K562 (cell line): ENCODE results near the gene KRTAP12-2. TPM values are rescaled to one million over a fixed set of nuclear protein-coding genes. Genes with fewer than 3 reads are reported as not detected.
"Not testable (repeated sequence)": the region's sequence is repeated elsewhere in the genome, so short reads cannot be mapped to it uniquely, and the experiment has no call there.

Experiments
- ATAC-seq: fragments of 200-7000 bp; cut with Tn5 transposase; 3 replicates; pipeline ENCODE4 v1.9.1; 2020; ENCODE audit warnings: moderate library complexity
- BruUV-seq: library from RNA; stranded (reverse); fragments of 400-500 nt; replicated peaks from 2 replicates; lab custom pipeline; 2021; lab: Mats Ljungman, UMichigan
- CTCF ChIA-PET: fragments of 300-600 bp; formaldehyde crosslinking; extraction: SDS; loops from one replicate; lab custom pipeline; 2021; ENCODE audit warnings: low intra/inter-chr PET ratio; lab: Yijun Ruan, JAX
- POLR2A ChIA-PET: fragments of 300-600, 350-650 bp; sonication (Branson Sonifier 250); formaldehyde crosslinking; extraction: SDS; loops from one replicate; lab custom pipeline; 2021; ENCODE audit warnings: antibody characterized with exemption, inconsistent platforms; lab: Yijun Ruan, JAX
- DNase-seq, 4 experiments: peaks; one replicate each; pipeline versions ENCODE4 v3.0.0 to v3.0.0-alpha.2; 2011 to 2018; ENCODE audit warnings: low spot score in 3 of 4, mixed read lengths in 3 of 4; ENCODE audit errors: extremely low read depth in 1 of 4
- FAIRE-seq: peaks from 2 replicates; lab custom pipeline; 2011; peaks lifted over from hg19 to GRCh38; lab: Jason Lieb, UNC
- H2AFZ ChIP-seq: 2 replicates; pipeline ENCODE4 v1.6.0; 2011; ENCODE audit warnings: low read depth, low read length, control low read depth, inconsistent platforms
- H3K27ac ChIP-seq: fragments of 200-600 bp; 3 replicates; pipeline ENCODE4 v1.8.0; 2011; ENCODE audit warnings: low read depth, mild to moderate bottlenecking, control low read depth, inconsistent platforms, low read length, moderate library complexity, mixed read lengths; ENCODE audit errors: extremely low read depth
- H3K27me3 ChIP-seq, 2 experiments: fragments of 300-600 bp in 1 of 2; 2 replicates in 1 of 2; 3 replicates in 1 of 2; pipeline versions ENCODE4 v1.6.0 to v1.8.0; 2011; ENCODE audit warnings: inconsistent platforms in 2 of 2, low read length in 2 of 2, mild to moderate bottlenecking in 1 of 2, mixed read lengths in 1 of 2, moderate library complexity in 1 of 2; ENCODE audit not compliant: control insufficient read depth in 2 of 2, insufficient read depth in 2 of 2
- H3K36me3 ChIP-seq: fragments of 300-600 bp; 3 replicates; pipeline ENCODE4 v1.8.0; 2011; ENCODE audit warnings: mild to moderate bottlenecking, low read length, inconsistent platforms; ENCODE audit not compliant: control insufficient read depth, insufficient read depth
- H3K4me1 ChIP-seq, 2 experiments: fragments of 200-600 bp in 1 of 2; replicated peaks in 1 of 2; 2 replicates in 1 of 2; 3 replicates in 1 of 2; pipeline versions ENCODE4 v1.5.1 to v1.8.0; 2011; ENCODE audit warnings: inconsistent platforms in 2 of 2, low read length in 2 of 2, mild to moderate bottlenecking in 1 of 2, mixed read lengths in 1 of 2, moderate library complexity in 1 of 2; ENCODE audit not compliant: control insufficient read depth in 2 of 2, insufficient read depth in 2 of 2
- H3K4me2 ChIP-seq: 2 replicates; pipeline ENCODE4 v1.6.1; 2011; ENCODE audit warnings: low read length, control low read depth, inconsistent platforms, mixed read lengths; ENCODE audit not compliant: insufficient read depth
- H3K4me3 ChIP-seq: fragments of 200-600 bp; sonication (generic), shearing (Covaris generic); 2 replicates; pipeline ENCODE4 v1.5.1; 2016; ENCODE audit warnings: control low read depth, inconsistent platforms
- H3K79me2 ChIP-seq: fragments of 200-600 bp; 3 replicates; pipeline ENCODE4 v1.8.0; 2011; ENCODE audit warnings: low read length, inconsistent platforms; ENCODE audit not compliant: control insufficient read depth, insufficient read depth
- H3K9ac ChIP-seq, 2 experiments: 2 replicates each; pipeline versions ENCODE4 v1.6.0 to v1.6.1; 2011; ENCODE audit warnings: low read depth in 2 of 2, low read length in 2 of 2, control low read depth in 1 of 2, inconsistent platforms in 1 of 2, mild to moderate bottlenecking in 1 of 2, mixed read lengths in 1 of 2; ENCODE audit not compliant: insufficient read depth in 1 of 2
- H3K9me1 ChIP-seq: one replicate; pipeline ENCODE4 v1.6.0; 2011; ENCODE audit warnings: inconsistent platforms, mild to moderate bottlenecking, low read length, moderate library complexity; ENCODE audit not compliant: control insufficient read depth, insufficient read depth
- H3K9me3 ChIP-seq: replicated peaks from 2 replicates; pipeline ENCODE4 v1.5.1; 2011; ENCODE audit warnings: low read depth, low read length, inconsistent platforms; ENCODE audit not compliant: control insufficient read depth, insufficient read depth
- H4K20me1 ChIP-seq: replicated peaks from 2 replicates; pipeline ENCODE4 v1.6.1; 2011; ENCODE audit warnings: low read length, inconsistent platforms, mixed read lengths; ENCODE audit not compliant: control insufficient read depth, insufficient read depth
- ELF4 ChIP-seq: fragments of 450-650 bp; formaldehyde crosslinking; IDR thresholded peaks from 2 replicates; pipeline ENCODE4 v1.4.0; 2022; ENCODE audit warnings: missing genetic modification characterization
- EZH2 ChIP-seq: IDR thresholded peaks from 2 replicates; pipeline ENCODE4 v1.6.1; 2012; ENCODE audit warnings: low read depth, mild to moderate bottlenecking, inconsistent platforms, low read length, borderline replicate concordance
- MIER1 ChIP-seq: fragments of 450-650 bp; IDR thresholded peaks from 2 replicates; pipeline ENCODE4 v1.6.1; 2016; ENCODE audit warnings: antibody characterized with exemption, mild to moderate bottlenecking, low read depth
- NCOA6 ChIP-seq: fragments of 450-650 bp; IDR thresholded peaks from 2 replicates; pipeline ENCODE4 v1.6.1; 2017; ENCODE audit warnings: mild to moderate bottlenecking
- TAF9B ChIP-seq: fragments of 450-650 bp; IDR thresholded peaks from 2 replicates; pipeline ENCODE4 v1.6.1; 2018; ENCODE audit warnings: mild to moderate bottlenecking; ENCODE audit not compliant: partially characterized antibody
- U2AF1 ChIP-seq: fragments of 200-400 bp; formaldehyde crosslinking; optimal IDR thresholded peaks from 2 replicates; pipeline ENCODE3; 2017; ENCODE audit warnings: mild to moderate bottlenecking, low read depth, low read length, moderate library complexity
- ZKSCAN1 ChIP-seq: fragments of 150-350 bp; IDR thresholded peaks from 2 replicates; pipeline ENCODE4 v1.6.1; 2016; ENCODE audit warnings: low read depth, low read length
- ZNF444 ChIP-seq: fragments of 250-450 bp; sonication (Bioruptor Pico); IDR thresholded peaks from 2 replicates; pipeline ENCODE4 v1.4.0; 2020; ENCODE audit warnings: mild to moderate bottlenecking, moderate library complexity
- ZNF507 ChIP-seq: conservative IDR thresholded peaks from 2 replicates; pipeline ENCODE4 v1.6.1; 2017; ENCODE audit warnings: missing genetic modification characterization, missing compliant biosample characterization
- ZNF766 ChIP-seq: fragments of 200-800 bp; sonication (Bioruptor generic); conservative IDR thresholded peaks from 2 replicates; pipeline ENCODE4 v1.6.1; 2016; ENCODE audit warnings: missing genetic modification characterization, missing compliant biosample characterization
- WGBS: fragments of 100-300 bp; shearing (Covaris generic); methylation state at CpG from one replicate; pipeline ENCODE4 v1.1.6; 2016; ENCODE audit warnings: low coverage, mixed read lengths; ENCODE audit not compliant: insufficient coverage; ENCODE audit errors: missing lambda C conversion rate; 5-methylcytosine and 5-hydroxymethylcytosine counted together
- in situ Hi-C: fragments of 300-500 bp; cut with MboI; formaldehyde crosslinking; loops from 4 replicates; pipeline ENCODE4 v1.15.0; 2018; ENCODE audit warnings: inconsistent platforms, mixed read lengths
- intact Hi-C: fragments of 100-400 bp; cut with micrococcal nuclease; formaldehyde crosslinking; loops from 2 replicates; pipeline ENCODE4 v1.14.2; 2022
- polyA plus RNA-seq, 8 experiments: library from polyadenylated mRNA; depleted of rRNA in 4 of 8; stranded (reverse) in 5 of 8; unstranded in 3 of 8; fragments of >200 nt; fragmentation: Nextera tagmentation in 2 of 8; fragmentation: Illumina TruSeq in 1 of 8; extraction: Ambion mirVana in 2 of 8; extraction: Trizol in 1 of 8; gene quantifications; 2 replicates each; pipeline versions ENCODE4 v1.2.1 to v1.2.3, GENCODE V29; 2011 to 2014; ENCODE audit warnings: inconsistent platforms in 1 of 8, missing spikeins in 1 of 8
- total RNA-seq, 7 experiments: library from RNA; depleted of rRNA in 6 of 7; stranded (reverse); fragments of >200 nt in 6 of 7; fragmentation: Illumina TruSeq in 2 of 7; extraction: Trizol in 2 of 7; gene quantifications; 2 replicates each; pipeline versions ENCODE4 v1.2.1 to v1.2.3, GENCODE V29; 2011 to 2021; ENCODE audit warnings: low replicate concordance in 1 of 7
- TF ChIP-seq, protein P1 (sequence below): fragments of 450-650 bp; formaldehyde crosslinking; IDR thresholded peaks from 2 replicates; pipeline ENCODE4 v1.4.0; 2022; ENCODE audit warnings: missing genetic modification characterization
- TF ChIP-seq, protein P2 (sequence below): sonication (generic); formaldehyde crosslinking; IDR thresholded peaks from 2 replicates; pipeline ENCODE4 v1.8.1; 2023; ENCODE audit warnings: mild to moderate bottlenecking, missing genetic modification reagents, moderate library complexity

Gene KRTAP12-2
- total and polyA plus RNA-seq, 9 of the 15 experiments (the other 6 are each of a cell fraction or from before 2014, with no cell fraction given), result not detected

DNA sequence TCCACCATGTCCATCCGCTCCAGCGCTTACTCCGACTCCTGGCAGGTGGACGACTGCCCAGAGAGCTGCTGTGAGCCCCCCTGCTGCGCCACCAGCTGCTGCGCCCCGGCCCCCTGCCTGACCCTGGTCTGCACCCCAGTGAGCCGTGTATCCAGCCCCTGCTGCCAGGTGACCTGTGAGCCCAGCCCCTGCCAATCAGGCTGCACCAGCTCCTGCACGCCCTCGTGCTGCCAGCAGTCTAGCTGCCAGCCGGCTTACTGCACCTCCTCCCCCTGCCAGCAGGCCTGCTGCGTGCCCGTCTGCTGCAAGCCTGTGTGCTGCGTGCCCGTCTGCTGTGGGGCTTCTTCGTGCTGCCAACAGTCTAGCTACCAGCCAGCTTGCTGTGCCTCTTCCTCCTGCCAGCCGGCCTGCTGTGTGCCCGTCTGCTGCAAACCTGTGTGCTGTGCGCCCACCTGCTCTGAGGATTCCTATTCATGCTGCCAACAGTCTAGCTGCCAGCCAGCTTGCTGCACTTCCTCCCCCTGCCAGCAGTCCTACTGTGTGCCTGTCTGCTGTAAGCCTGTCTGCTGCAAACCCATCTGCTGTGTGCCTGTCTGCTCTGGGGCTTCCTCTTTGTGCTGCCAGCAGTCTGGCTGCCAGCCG lies 39.4 kb downstream of the KRTAP12-2 start:
- WGBS, result 3% methylated on average over 20 of the region's 20 CpGs
- DNase-seq, intact Hi-C loops, H2AFZ ChIP-seq, H3K4me1 ChIP-seq, H3K9ac ChIP-seq, POLR2A ChIA-PET, H3K9me3 ChIP-seq, ATAC-seq, H4K20me1 ChIP-seq, H3K4me2 ChIP-seq, H3K36me3 ChIP-seq, H3K79me2 ChIP-seq, H3K27me3 ChIP-seq, H3K27ac ChIP-seq, in situ Hi-C loops, FAIRE-seq, H3K4me3 ChIP-seq, CTCF ChIA-PET, BruUV-seq, H3K9me1 ChIP-seq: not testable (repeated sequence)
- 0 out of 2 replicates have a peak, but pooled peaks have one; percentile 35 for TF ChIP-seq ZKSCAN1

DNA sequence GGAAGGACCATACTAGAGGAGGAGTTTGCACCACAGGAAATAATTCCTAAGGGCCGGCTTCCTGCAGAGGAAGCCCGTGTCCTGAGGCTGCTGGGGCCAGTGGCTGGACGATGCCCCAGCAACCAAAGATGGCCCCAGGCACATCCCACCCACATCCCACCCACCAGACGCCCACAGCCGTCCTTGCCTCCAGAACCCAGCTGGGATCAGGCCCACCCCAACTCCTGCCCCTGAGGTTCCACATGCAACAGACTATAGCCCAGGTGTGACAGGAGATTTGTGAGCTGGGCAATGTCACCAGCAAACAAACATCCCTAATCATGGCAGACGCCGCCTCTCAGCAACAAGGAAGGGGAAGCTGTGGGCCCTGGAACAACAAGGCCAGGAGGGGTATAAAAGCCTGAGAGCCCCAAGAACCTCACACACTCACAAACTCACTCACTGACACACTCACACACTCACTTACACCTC lies 40.0 kb downstream of the KRTAP12-2 start, which contains the start of gene KRTAP10-9:
KRTAP10-9 (plus strand) TSS at position 421 of the 471 bp plus-strand sequence. CDS start 79 bp downstream, outside the sequence.
- 0% methylated on average over 7 of the region's 7 CpGs for WGBS
- Histone ChIP-seq H3K27ac (no peak within 1 kb of the TSS), H3K9ac (no peak within 1 kb of the TSS), H3K4me2 (no peak within 1 kb of the TSS), H3K36me3 (no peaks in the 10 kb centered on the region), H3K27me3 (peaks cover 0 to 6% of the 10 kb centered on the region in 2 experiments; a peak in 1 of 5 replicates), H3K79me2 (no peaks in the 10 kb centered on the region), H3K9me1 (no peaks in the 10 kb centered on the region), H2AFZ (no peak within 1 kb of the TSS), H3K4me1 (no peaks in the 10 kb centered on the region), H3K9me3 (peaks cover 5% of the 10 kb centered on the region; the same call in 1 of the 2 replicates), H4K20me1 (no peaks in the 10 kb centered on the region), H3K4me3 (no peak within 1 kb of the TSS)
- no TSS peak for BruUV-seq
- intact Hi-C loops (no loop called here), in situ Hi-C loops (no loop called here)
- FAIRE-seq (no peak), DNase-seq (no peak), ATAC-seq (no peak)
- POLR2A ChIA-PET, result no interaction called here
- CTCF ChIA-PET, result no interaction called here
- TF ChIP-seq NCOA6 (no peak), ZNF507 (tag) (no peak), MIER1 (no peak), EZH2 (no peak), ZNF444 (CRISPR knock-in tag) (no peak), TAF9B (no peak), ELF4 (CRISPR knock-in tag) (no peak), U2AF1 (no peak), ZNF766 (CRISPR knock-in tag) (no peak)
- TF ChIP-seq, protein P1, sequence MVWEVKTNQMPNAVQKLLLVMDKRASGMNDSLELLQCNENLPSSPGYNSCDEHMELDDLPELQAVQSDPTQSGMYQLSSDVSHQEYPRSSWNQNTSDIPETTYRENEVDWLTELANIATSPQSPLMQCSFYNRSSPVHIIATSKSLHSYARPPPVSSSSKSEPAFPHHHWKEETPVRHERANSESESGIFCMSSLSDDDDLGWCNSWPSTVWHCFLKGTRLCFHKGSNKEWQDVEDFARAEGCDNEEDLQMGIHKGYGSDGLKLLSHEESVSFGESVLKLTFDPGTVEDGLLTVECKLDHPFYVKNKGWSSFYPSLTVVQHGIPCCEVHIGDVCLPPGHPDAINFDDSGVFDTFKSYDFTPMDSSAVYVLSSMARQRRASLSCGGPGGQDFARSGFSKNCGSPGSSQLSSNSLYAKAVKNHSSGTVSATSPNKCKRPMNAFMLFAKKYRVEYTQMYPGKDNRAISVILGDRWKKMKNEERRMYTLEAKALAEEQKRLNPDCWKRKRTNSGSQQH (CRISPR knock-in tag), result no peak
- TF ChIP-seq, protein P2, sequence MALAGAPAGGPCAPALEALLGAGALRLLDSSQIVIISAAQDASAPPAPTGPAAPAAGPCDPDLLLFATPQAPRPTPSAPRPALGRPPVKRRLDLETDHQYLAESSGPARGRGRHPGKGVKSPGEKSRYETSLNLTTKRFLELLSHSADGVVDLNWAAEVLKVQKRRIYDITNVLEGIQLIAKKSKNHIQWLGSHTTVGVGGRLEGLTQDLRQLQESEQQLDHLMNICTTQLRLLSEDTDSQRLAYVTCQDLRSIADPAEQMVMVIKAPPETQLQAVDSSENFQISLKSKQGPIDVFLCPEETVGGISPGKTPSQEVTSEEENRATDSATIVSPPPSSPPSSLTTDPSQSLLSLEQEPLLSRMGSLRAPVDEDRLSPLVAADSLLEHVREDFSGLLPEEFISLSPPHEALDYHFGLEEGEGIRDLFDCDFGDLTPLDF (CRISPR knock-in tag), result no peak
